ENCODE measurements around the gene WFDC2. TPM values are rescaled to one million over a fixed set of nuclear protein-coding genes. Genes with fewer than 3 reads are reported as not detected.

The WFDC2 gene
- total and polyA plus RNA-seq, 5 donors: 1.1 to 2.7 (median 2.0) TPM

- intact Hi-C loops (cut with DNase I): no loop called here
- ATAC-seq (no peak), DNase-seq (no peak)
- no peak overlapping the region for H3K4me3 ChIP-seq (ENCODE audit: low read length)
- H3K9me3 ChIP-seq (ENCODE audit: control insufficient read depth, low read length): peaks cover 3% of the 10 kb centered on the region
- no peaks in the 10 kb centered on the region for H3K27me3 ChIP-seq (ENCODE audit: control insufficient read depth, insufficient read depth)
- no peak overlapping the region for H3K27ac ChIP-seq (ENCODE audit: low read length)
- WGBS: 68% methylated on average over 1 of the region's 1 CpG
- H3K4me1 ChIP-seq (ENCODE audit: control insufficient read depth, insufficient read depth, low read length): no peaks in the 10 kb centered on the region
Measured at GRCh38 chr20:45523821-45524220, 54.3 kb downstream of the WFDC2 start.

GRCh38 chr20:45527294-45527693 is 57.7 kb downstream of the WFDC2 start:
- H3K4me1 ChIP-seq (ENCODE audit: control insufficient read depth, insufficient read depth, low read length): no peaks in the 10 kb centered on the region
- no peak for DNase-seq
- 74% methylated on average over 4 of the region's 4 CpGs for WGBS
- ATAC-seq: no peak
- intact Hi-C loops (cut with DNase I): no loop called here
- H3K27me3 ChIP-seq (ENCODE audit: control insufficient read depth, insufficient read depth): no peaks in the 10 kb centered on the region
- no peak overlapping the region for H3K4me3 ChIP-seq (ENCODE audit: low read length)
- no peak overlapping the region for H3K27ac ChIP-seq (ENCODE audit: low read length)
- H3K9me3 ChIP-seq (ENCODE audit: control insufficient read depth, low read length): no peaks in the 10 kb centered on the region

Small RNA genes within 50 kb of the gene (microRNA-seq; reads per million reads assigned to microRNA genes)
- 0 to 0.54 reads per million in 2 donors for gene MIR6812

Other genes starting within 250 kb of the WFDC2 start
- not detected for gene SEMG2, start 248.4 kb upstream of the WFDC2 start, total RNA-seq
- gene SEMG2, start 248.4 kb upstream of the WFDC2 start, polyA plus RNA-seq: not detected
- 10 to 100 TPM in 2 of 4 donors, 1 to 10 TPM in 2; 1.4 to 16.6 (median 10.3) TPM for gene SLPI, start 215.2 kb upstream of the WFDC2 start, total RNA-seq
- gene SLPI, start 215.2 kb upstream of the WFDC2 start, polyA plus RNA-seq: 2.1 TPM
- gene RBPJL, start 162.9 kb upstream of the WFDC2 start, total RNA-seq: not detected
- gene RBPJL, start 162.9 kb upstream of the WFDC2 start, polyA plus RNA-seq: not detected
- under 1 TPM in 3 of 4 donors, not detected in 1; 0.15 to 0.20 (median 0.17) TPM for gene MATN4, start 161.5 kb upstream of the WFDC2 start, total RNA-seq
- gene MATN4, start 161.5 kb upstream of the WFDC2 start, polyA plus RNA-seq: 0.05 TPM
- gene SDC4, start 121.3 kb upstream of the WFDC2 start, total RNA-seq: 100 to 1,000 TPM in 1 of 4 donors, 10 to 100 TPM in 3; 57.5 to 125 (median 61.2) TPM
- 63.8 TPM for gene SDC4, start 121.3 kb upstream of the WFDC2 start, polyA plus RNA-seq
- 10 to 100 TPM; 21.5 to 28.7 (median 25.8) TPM for gene SYS1, start 106.6 kb upstream of the WFDC2 start, total RNA-seq
- gene SYS1, start 106.6 kb upstream of the WFDC2 start, polyA plus RNA-seq: 17.1 TPM
- gene TP53TG5, start 91.4 kb upstream of the WFDC2 start, total RNA-seq: 1 to 10 TPM in 3 of 4 donors, under 1 TPM in 1; 0.82 to 1.5 (median 1.4) TPM
- 0.95 TPM for gene TP53TG5, start 91.4 kb upstream of the WFDC2 start, polyA plus RNA-seq
- gene DBNDD2, start 61.5 kb upstream of the WFDC2 start, total RNA-seq: 100 to 1,000 TPM; 163 to 208 (median 178) TPM
- gene DBNDD2, start 61.5 kb upstream of the WFDC2 start, polyA plus RNA-seq: 228 TPM
- 100 to 1,000 TPM; 116 to 134 (median 125) TPM for gene PIGT, start 53.6 kb upstream of the WFDC2 start, total RNA-seq
- gene PIGT, start 53.6 kb upstream of the WFDC2 start, polyA plus RNA-seq: 140 TPM
- not detected for gene SPINT3, start 45.9 kb downstream of the WFDC2 start, total RNA-seq
- not detected for gene SPINT3, start 45.9 kb downstream of the WFDC2 start, polyA plus RNA-seq
- gene WFDC6, start 69.7 kb downstream of the WFDC2 start, total RNA-seq: not detected
- gene WFDC6, start 69.7 kb downstream of the WFDC2 start, polyA plus RNA-seq: not detected
- under 1 TPM in 1 of 4 donors, not detected in 3; 0.09 TPM for gene EPPIN, start 77.6 kb downstream of the WFDC2 start, total RNA-seq
- gene EPPIN, start 77.6 kb downstream of the WFDC2 start, polyA plus RNA-seq: not detected
- gene WFDC8, start 109.5 kb downstream of the WFDC2 start, total RNA-seq: not detected
- not detected for gene WFDC8, start 109.5 kb downstream of the WFDC2 start, polyA plus RNA-seq
- gene WFDC10A, start 160.0 kb downstream of the WFDC2 start, total RNA-seq: not detected
- gene WFDC10A, start 160.0 kb downstream of the WFDC2 start, polyA plus RNA-seq: not detected
- not detected for gene WFDC9, start 161.5 kb downstream of the WFDC2 start, total RNA-seq
- not detected for gene WFDC9, start 161.5 kb downstream of the WFDC2 start, polyA plus RNA-seq
- gene WFDC11, start 200.5 kb downstream of the WFDC2 start, total RNA-seq: not detected
- not detected for gene WFDC11, start 200.5 kb downstream of the WFDC2 start, polyA plus RNA-seq
- gene WFDC13, start 232.3 kb downstream of the WFDC2 start, total RNA-seq: not detected
- gene WFDC13, start 232.3 kb downstream of the WFDC2 start, polyA plus RNA-seq: not detected
- not detected for gene WFDC10B, start 235.3 kb downstream of the WFDC2 start, total RNA-seq
- not detected for gene WFDC10B, start 235.3 kb downstream of the WFDC2 start, polyA plus RNA-seq